ENCODE measurements around the gene WNT9B. TPM values are rescaled to one million over a fixed set of nuclear protein-coding genes. Genes with fewer than 3 reads are reported as not detected.

Gene WNT9B
- total and polyA plus RNA-seq, 2 of the 13 experiments (the other 11 are each of a cell fraction or from before 2014, with no cell fraction given), result not detected

DNA sequence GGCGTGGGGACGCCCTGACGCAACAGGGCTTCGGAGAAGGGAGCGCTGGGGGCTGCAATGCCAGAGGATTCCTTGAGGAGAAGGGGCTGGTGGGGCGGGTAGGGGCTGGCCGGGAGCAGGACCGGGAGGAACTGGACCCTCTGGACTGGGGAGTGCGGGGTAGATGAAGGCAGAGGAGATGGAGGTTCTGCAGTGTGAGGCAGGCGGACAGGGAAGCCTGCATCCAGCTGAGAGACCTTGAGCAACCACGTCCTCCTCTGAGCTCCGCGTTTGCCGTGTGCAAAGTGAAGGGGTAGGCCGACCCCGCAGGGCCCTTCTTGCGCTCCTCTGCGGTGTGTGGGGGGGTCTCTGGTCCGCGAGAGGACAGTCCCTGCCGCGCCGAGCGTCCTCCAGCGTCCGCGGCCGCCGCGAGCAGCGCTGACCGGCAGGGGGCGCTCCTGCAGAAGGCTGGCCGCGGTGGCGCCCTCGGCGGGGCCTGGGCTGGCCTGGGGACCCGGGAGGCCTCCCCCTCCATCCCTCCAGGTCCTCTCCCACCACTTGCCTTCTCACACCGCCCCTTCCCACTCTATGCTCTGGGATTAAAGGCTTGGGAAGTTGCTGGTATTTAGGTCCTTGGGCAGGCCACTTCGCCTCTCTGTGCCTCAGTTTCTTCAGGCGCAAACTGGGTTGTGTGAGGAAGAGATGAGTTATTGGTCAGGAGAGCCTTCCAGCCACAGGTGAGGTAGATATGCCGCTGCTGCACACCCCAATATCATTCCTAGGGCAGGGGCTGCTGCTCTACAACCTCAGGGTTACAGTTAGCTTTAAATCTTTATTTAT lies 9.6 kb upstream of the WNT9B start (continued):
- TF ChIP-seq CREM (IDR thresholded peaks at IDR 0.05), result no peak
- TF ChIP-seq CREM (CRISPR knock-in tag; IDR thresholded peaks at IDR 0.05), result no peak
- TF ChIP-seq TBP (CRISPR knock-in tag; IDR thresholded peaks at IDR 0.05), result no peak
- TF ChIP-seq TAF15 (IDR thresholded peaks at IDR 0.05; ENCODE audit: low read depth, low read length, poor library complexity, severe bottlenecking), result peak; percentile 93
- no peak for TF ChIP-seq POLR2A (IDR thresholded peaks at IDR 0.05; ENCODE audit: insufficient read depth in 1 of 2, low read depth in 2 of 2, low read length in 2 of 2)
- TF ChIP-seq SAFB2 (CRISPR knock-in tag; IDR thresholded peaks at IDR 0.05; ENCODE audit: borderline replicate concordance, low read depth), result no peak
- no peak for TF ChIP-seq RFX5 (IDR thresholded peaks at IDR 0.05; ENCODE audit: low read depth, low read length)
- TF ChIP-seq ZNF83 (CRISPR knock-in tag; IDR thresholded peaks at IDR 0.05; ENCODE audit: borderline replicate concordance), result no peak
- TF ChIP-seq SOX5 (CRISPR knock-in tag; IDR thresholded peaks at IDR 0.05; ENCODE audit: borderline replicate concordance), result no peak
- no peak for TF ChIP-seq NONO (IDR thresholded peaks at IDR 0.05)
- TF ChIP-seq NONO (CRISPR knock-in tag; conservative IDR thresholded peaks at IDR 0.05), result no peak
- TF ChIP-seq ZNF839 (CRISPR knock-in tag; IDR thresholded peaks at IDR 0.05; ENCODE audit: borderline replicate concordance), result peak; percentile 51; the same call in 1 of the 2 replicates
- no peak for TF ChIP-seq ZNF674 (CRISPR knock-in tag; IDR thresholded peaks at IDR 0.05; ENCODE audit: low read depth)
- TF ChIP-seq ZNF616 (CRISPR knock-in tag; IDR thresholded peaks at IDR 0.05; ENCODE audit: low read depth), result no peak
- TF ChIP-seq ZNF276 (CRISPR knock-in tag; IDR thresholded peaks at IDR 0.05; ENCODE audit: low read depth), result no peak
- TF ChIP-seq, protein P1, sequence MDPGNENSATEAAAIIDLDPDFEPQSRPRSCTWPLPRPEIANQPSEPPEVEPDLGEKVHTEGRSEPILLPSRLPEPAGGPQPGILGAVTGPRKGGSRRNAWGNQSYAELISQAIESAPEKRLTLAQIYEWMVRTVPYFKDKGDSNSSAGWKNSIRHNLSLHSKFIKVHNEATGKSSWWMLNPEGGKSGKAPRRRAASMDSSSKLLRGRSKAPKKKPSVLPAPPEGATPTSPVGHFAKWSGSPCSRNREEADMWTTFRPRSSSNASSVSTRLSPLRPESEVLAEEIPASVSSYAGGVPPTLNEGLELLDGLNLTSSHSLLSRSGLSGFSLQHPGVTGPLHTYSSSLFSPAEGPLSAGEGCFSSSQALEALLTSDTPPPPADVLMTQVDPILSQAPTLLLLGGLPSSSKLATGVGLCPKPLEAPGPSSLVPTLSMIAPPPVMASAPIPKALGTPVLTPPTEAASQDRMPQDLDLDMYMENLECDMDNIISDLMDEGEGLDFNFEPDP (CRISPR knock-in tag; conservative IDR thresholded peaks at IDR 0.05), result no peak
- no peak for TF ChIP-seq RARG (CRISPR knock-in tag; IDR thresholded peaks at IDR 0.05; ENCODE audit: low read depth)
- TF ChIP-seq MBNL3 (CRISPR knock-in tag; conservative IDR thresholded peaks at IDR 0.05), result no peak
- TF ChIP-seq TCF7L2 (IDR thresholded peaks at IDR 0.05; ENCODE audit: low read depth, low read length), result no peak
- TF ChIP-seq, protein P2, sequence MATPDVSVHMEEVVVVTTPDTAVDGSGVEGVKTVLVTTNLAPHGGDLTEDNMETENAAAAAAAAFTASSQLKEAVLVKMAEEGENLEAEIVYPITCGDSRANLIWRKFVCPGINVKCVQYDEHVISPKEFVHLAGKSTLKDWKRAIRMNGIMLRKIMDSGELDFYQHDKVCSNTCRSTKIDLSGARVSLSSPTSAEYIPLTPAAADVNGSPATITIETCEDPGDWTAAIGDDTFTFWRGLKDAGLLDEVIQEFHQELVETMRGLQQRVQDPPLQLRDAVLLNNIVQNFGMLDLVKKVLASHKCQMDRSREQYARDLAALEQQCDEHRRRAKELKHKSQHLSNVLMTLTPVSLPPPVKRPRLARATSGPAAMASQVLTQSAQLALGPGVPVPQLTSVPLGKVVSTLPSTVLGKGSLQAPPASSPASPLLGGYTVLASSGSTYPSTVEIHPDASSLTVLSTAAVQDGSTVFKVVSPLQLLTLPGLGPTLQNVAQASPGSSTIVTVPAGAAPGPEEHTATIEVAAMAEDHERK (CRISPR knock-in tag; IDR thresholded peaks at IDR 0.05; ENCODE audit: low read depth), result no peak
- TF ChIP-seq U2AF1 (optimal IDR thresholded peaks at IDR 0.05; ENCODE audit: low read depth, low read length), result no peak
